ENCODE results near the gene PAX8. TPM values are rescaled to one million over a fixed set of nuclear protein-coding genes. Genes with fewer than 3 reads are reported as not detected.
A peak's percentile ranks its signal among the peaks of the same experiment; 100 is the strongest.

The PAX8 gene
- total and polyA plus RNA-seq, 2 of the 13 experiments (the other 11 are each of a cell fraction or from before 2014, with no cell fraction given), result 1.5 to 8.8 TPM

DNA sequence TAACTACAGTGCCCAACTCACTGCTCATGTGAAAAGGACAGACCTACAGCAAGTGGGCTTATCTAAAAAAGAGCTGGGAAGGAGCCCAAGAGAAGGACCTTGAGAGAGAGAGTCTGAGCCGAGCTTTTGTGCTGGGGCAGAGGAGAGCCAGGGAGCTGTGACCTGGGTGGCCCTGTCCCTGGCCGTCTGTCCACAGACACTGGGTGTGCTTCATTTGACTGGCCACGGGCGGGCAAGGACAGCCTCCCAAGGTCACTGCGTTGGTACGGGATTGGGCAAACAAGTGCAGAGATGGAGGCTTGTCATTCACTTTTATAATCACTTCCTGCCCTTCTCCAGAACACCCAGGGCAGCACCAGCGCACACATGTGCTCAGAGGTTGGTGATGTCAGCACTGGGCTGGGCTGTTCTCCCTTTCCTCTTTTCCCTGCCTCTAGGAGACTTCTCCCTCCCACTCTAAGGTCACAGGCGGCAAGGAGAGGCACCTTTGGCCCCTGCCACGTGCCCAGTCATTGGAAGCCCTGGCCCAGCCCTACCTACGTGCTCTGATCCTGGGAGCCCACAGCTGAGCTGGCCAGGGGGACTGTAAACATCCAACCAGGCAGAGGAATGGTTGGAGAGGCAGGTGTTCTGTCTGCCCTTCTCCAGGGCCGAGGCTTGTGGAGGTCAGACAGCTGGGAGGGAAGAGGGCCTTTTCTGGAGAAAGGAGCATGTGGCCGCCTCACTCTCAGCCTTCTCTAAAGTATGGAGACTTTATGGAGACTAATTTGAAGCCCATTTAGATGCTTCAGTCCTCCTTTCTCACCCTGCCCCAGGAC is 111.4 kb downstream of the PAX8 start (continued):
- TF ChIP-seq, protein P1, sequence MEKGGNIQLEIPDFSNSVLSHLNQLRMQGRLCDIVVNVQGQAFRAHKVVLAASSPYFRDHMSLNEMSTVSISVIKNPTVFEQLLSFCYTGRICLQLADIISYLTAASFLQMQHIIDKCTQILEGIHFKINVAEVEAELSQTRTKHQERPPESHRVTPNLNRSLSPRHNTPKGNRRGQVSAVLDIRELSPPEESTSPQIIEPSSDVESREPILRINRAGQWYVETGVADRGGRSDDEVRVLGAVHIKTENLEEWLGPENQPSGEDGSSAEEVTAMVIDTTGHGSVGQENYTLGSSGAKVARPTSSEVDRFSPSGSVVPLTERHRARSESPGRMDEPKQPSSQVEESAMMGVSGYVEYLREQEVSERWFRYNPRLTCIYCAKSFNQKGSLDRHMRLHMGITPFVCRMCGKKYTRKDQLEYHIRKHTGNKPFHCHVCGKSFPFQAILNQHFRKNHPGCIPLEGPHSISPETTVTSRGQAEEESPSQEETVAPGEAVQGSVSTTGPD (CRISPR knock-in tag; IDR thresholded peaks at IDR 0.05), result peak; percentile 50; the same call in 1 of the 2 replicates
- TF ChIP-seq TOE1 (CRISPR knock-in tag; IDR thresholded peaks at IDR 0.05), result no peak
- TF ChIP-seq RFXANK (CRISPR knock-in tag; IDR thresholded peaks at IDR 0.05), result 0 out of 2 replicates have a peak, but pooled peaks have one; percentile 76
- peak; percentile 96 for TF ChIP-seq RNF2 (conservative IDR thresholded peaks at IDR 0.05; ENCODE audit: low read depth)
- TF ChIP-seq ZNF746 (CRISPR knock-in tag; IDR thresholded peaks at IDR 0.05), result peak; percentile 97
- TF ChIP-seq MEF2D (CRISPR knock-in tag; IDR thresholded peaks at IDR 0.05), result peak; percentile 98
- peak; percentile 70; the same call in 1 of the 2 replicates for TF ChIP-seq KDM4B (CRISPR knock-in tag; IDR thresholded peaks at IDR 0.05)
- peak; percentile 97 for TF ChIP-seq ZNF709 (CRISPR knock-in tag; IDR thresholded peaks at IDR 0.05)
- TF ChIP-seq, protein P2, sequence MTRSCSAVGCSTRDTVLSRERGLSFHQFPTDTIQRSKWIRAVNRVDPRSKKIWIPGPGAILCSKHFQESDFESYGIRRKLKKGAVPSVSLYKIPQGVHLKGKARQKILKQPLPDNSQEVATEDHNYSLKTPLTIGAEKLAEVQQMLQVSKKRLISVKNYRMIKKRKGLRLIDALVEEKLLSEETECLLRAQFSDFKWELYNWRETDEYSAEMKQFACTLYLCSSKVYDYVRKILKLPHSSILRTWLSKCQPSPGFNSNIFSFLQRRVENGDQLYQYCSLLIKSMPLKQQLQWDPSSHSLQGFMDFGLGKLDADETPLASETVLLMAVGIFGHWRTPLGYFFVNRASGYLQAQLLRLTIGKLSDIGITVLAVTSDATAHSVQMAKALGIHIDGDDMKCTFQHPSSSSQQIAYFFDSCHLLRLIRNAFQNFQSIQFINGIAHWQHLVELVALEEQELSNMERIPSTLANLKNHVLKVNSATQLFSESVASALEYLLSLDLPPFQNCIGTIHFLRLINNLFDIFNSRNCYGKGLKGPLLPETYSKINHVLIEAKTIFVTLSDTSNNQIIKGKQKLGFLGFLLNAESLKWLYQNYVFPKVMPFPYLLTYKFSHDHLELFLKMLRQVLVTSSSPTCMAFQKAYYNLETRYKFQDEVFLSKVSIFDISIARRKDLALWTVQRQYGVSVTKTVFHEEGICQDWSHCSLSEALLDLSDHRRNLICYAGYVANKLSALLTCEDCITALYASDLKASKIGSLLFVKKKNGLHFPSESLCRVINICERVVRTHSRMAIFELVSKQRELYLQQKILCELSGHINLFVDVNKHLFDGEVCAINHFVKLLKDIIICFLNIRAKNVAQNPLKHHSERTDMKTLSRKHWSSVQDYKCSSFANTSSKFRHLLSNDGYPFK (CRISPR knock-in tag; IDR thresholded peaks at IDR 0.05; ENCODE audit: borderline replicate concordance), result peak; percentile 87; the same call in 1 of the 2 replicates
- TF ChIP-seq POLR2A (IDR thresholded peaks at IDR 0.05; ENCODE audit: insufficient read depth in 1 of 2, low read depth in 2 of 2, low read length in 2 of 2), result peak; percentile 89 to 93
- TF ChIP-seq SIX4 (CRISPR knock-in tag; IDR thresholded peaks at IDR 0.05), result peak; percentile 89
- TF ChIP-seq KDM1A (CRISPR knock-in tag; IDR thresholded peaks at IDR 0.05), result peak; percentile 60; the same call in 1 of the 2 replicates
- TF ChIP-seq JARID2 (CRISPR knock-in tag; IDR thresholded peaks at IDR 0.05; ENCODE audit: insufficient replicate concordance), result peak; percentile 58
- TF ChIP-seq, protein P3, sequence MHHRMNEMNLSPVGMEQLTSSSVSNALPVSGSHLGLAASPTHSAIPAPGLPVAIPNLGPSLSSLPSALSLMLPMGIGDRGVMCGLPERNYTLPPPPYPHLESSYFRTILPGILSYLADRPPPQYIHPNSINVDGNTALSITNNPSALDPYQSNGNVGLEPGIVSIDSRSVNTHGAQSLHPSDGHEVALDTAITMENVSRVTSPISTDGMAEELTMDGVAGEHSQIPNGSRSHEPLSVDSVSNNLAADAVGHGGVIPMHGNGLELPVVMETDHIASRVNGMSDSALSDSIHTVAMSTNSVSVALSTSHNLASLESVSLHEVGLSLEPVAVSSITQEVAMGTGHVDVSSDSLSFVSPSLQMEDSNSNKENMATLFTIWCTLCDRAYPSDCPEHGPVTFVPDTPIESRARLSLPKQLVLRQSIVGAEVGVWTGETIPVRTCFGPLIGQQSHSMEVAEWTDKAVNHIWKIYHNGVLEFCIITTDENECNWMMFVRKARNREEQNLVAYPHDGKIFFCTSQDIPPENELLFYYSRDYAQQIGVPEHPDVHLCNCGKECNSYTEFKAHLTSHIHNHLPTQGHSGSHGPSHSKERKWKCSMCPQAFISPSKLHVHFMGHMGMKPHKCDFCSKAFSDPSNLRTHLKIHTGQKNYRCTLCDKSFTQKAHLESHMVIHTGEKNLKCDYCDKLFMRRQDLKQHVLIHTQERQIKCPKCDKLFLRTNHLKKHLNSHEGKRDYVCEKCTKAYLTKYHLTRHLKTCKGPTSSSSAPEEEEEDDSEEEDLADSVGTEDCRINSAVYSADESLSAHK (CRISPR knock-in tag; IDR thresholded peaks at IDR 0.05; ENCODE audit: borderline replicate concordance), result no peak
- TF ChIP-seq, protein P4, sequence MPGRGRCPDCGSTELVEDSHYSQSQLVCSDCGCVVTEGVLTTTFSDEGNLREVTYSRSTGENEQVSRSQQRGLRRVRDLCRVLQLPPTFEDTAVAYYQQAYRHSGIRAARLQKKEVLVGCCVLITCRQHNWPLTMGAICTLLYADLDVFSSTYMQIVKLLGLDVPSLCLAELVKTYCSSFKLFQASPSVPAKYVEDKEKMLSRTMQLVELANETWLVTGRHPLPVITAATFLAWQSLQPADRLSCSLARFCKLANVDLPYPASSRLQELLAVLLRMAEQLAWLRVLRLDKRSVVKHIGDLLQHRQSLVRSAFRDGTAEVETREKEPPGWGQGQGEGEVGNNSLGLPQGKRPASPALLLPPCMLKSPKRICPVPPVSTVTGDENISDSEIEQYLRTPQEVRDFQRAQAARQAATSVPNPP (CRISPR knock-in tag; IDR thresholded peaks at IDR 0.05), result peak; percentile 83
- peak; percentile 97; the same call in 1 of the 2 replicates for TF ChIP-seq KDM5B (CRISPR knock-in tag; IDR thresholded peaks at IDR 0.05; ENCODE audit: borderline replicate concordance)
- TF ChIP-seq ZNF12 (CRISPR knock-in tag; IDR thresholded peaks at IDR 0.05), result peak; percentile 69; the same call in 1 of the 2 replicates
- TF ChIP-seq WIZ (CRISPR knock-in tag; IDR thresholded peaks at IDR 0.05), result peak; percentile 91
- peak; percentile 85 for TF ChIP-seq TEAD3 (CRISPR knock-in tag; optimal IDR thresholded peaks at IDR 0.05; ENCODE audit: borderline replicate concordance)
- TF ChIP-seq MTF1 (CRISPR knock-in tag; IDR thresholded peaks at IDR 0.05), result peak; percentile 67
- TF ChIP-seq ZBTB7A (CRISPR knock-in tag; IDR thresholded peaks at IDR 0.05), result no peak
- TF ChIP-seq ZNF766 (CRISPR knock-in tag; IDR thresholded peaks at IDR 0.05; ENCODE audit: borderline replicate concordance), result peak; percentile 98
